Panc1 (cell line): ENCODE data around the gene TP53I11. TPM values are rescaled to one million over a fixed set of nuclear protein-coding genes. Genes with fewer than 3 reads are reported as not detected.

Experiments used
- ATAC-seq: fragments of 200-7000 bp; cut with Tn5 transposase; 2 replicates; pipeline ENCODE4 v1.9.1; 2020; ENCODE audit warnings: mild to moderate bottlenecking, moderate library complexity
- BruUV-seq: library from RNA; stranded (reverse); fragments of 400-500 nt; replicated peaks from 2 replicates; lab custom pipeline; 2021; lab: Mats Ljungman, UMichigan
- CTCF ChIA-PET: fragments of 300-600 bp; sonication (Branson Sonifier 250); formaldehyde crosslinking; loops from one replicate; lab custom pipeline; 2022; ENCODE audit warnings: antibody characterized with exemption; lab: Charles Lee
- POLR2A ChIA-PET: fragments of 300-600 bp; sonication (Branson Sonifier 250); formaldehyde crosslinking; loops from one replicate; lab custom pipeline; 2022; ENCODE audit warnings: antibody characterized with exemption; lab: Charles Lee
- DNase-seq: peaks from one replicate; pipeline ENCODE4 v3.0.0-alpha.2; 2010; ENCODE audit warnings: low read depth, low spot score
- H3K27ac ChIP-seq: 2 replicates; pipeline ENCODE4 v1.5.1; 2011; ENCODE audit warnings: mild to moderate bottlenecking, low read length, inconsistent platforms
- H3K27me3 ChIP-seq: fragments of 200-500 bp; sonication (Bioruptor generic); 2 replicates; pipeline ENCODE4 v1.6.0; 2014; ENCODE audit warnings: low read length, inconsistent platforms; ENCODE audit not compliant: control insufficient read depth, insufficient read depth
- H3K36me3 ChIP-seq: fragments of 200-500 bp; sonication (Bioruptor generic); 2 replicates; pipeline ENCODE4 v1.5.1; 2014; ENCODE audit warnings: inconsistent platforms, mild to moderate bottlenecking, low read length, moderate library complexity; ENCODE audit not compliant: control insufficient read depth, insufficient read depth
- H3K4me1 ChIP-seq: 2 replicates; pipeline ENCODE4 v1.5.1; 2011; ENCODE audit warnings: inconsistent platforms, mild to moderate bottlenecking, low read length, moderate library complexity; ENCODE audit not compliant: control insufficient read depth, insufficient read depth
- H3K4me3 ChIP-seq, 2 experiments: 2 replicates each; pipeline ENCODE4 v1.5.1; 2011 to 2012; ENCODE audit warnings: low read depth in 2 of 2, low read length in 2 of 2, mild to moderate bottlenecking in 2 of 2, inconsistent platforms in 1 of 2, moderate library complexity in 1 of 2
- H3K9me3 ChIP-seq: fragments of 200-500 bp; sonication (Bioruptor generic); 2 replicates; pipeline ENCODE4 v1.5.1; 2014; ENCODE audit warnings: low read depth, mild to moderate bottlenecking, inconsistent platforms, low read length, moderate library complexity; ENCODE audit not compliant: control insufficient read depth, insufficient read depth
- CTCF ChIP-seq: fragments of 450-650 bp; IDR thresholded peaks from 2 replicates; pipeline ENCODE4 v1.5.1; 2017; ENCODE audit warnings: mild to moderate bottlenecking
- POLR2AphosphoS5 ChIP-seq: IDR thresholded peaks from 2 replicates; pipeline ENCODE4 v1.6.1; 2012; ENCODE audit warnings: mild to moderate bottlenecking, low read depth, low read length, moderate library complexity
- SIN3A ChIP-seq: IDR thresholded peaks from 2 replicates; pipeline ENCODE4 v1.6.1; 2012; ENCODE audit warnings: low read depth, mild to moderate bottlenecking, low read length, moderate library complexity, borderline replicate concordance; ENCODE audit not compliant: insufficient read depth
- TCF7L2 ChIP-seq: IDR thresholded peaks from 2 replicates; pipeline ENCODE4 v1.6.1; 2011; ENCODE audit warnings: mild to moderate bottlenecking, low read depth, low read length, inconsistent platforms
- in situ Hi-C: cut with HindIII; loops from 2 replicates; pipeline ENCODE4 v1.10.0; 2016; ENCODE audit warnings: low sequenced_read_pairs, low pct_unique_long_range_greater_than_20kb
- intact Hi-C: fragments of 100-400 bp; cut with micrococcal nuclease; formaldehyde crosslinking; loops from one replicate; pipeline ENCODE4 v1.10.0; 2022; ENCODE audit not compliant: unreplicated experiment
- total RNA-seq: library from RNA; stranded (reverse); gene quantifications from one replicate; pipeline ENCODE4 v1.2.1, GENCODE V29; 2021; ENCODE audit not compliant: unreplicated experiment
- TF ChIP-seq, protein P1 (sequence below), 2 experiments: IDR thresholded peaks; 2 replicates each; pipeline ENCODE4 v1.6.1; 2011 to 2012; ENCODE audit warnings: low read depth in 2 of 2, control low read depth in 1 of 2, low read length in 1 of 2, mild to moderate bottlenecking in 1 of 2, moderate library complexity in 1 of 2; ENCODE audit not compliant: insufficient read depth in 1 of 2

The TP53I11 gene
- total RNA-seq, 1 experiment from 2014 or later = 132 TPM

DNA sequence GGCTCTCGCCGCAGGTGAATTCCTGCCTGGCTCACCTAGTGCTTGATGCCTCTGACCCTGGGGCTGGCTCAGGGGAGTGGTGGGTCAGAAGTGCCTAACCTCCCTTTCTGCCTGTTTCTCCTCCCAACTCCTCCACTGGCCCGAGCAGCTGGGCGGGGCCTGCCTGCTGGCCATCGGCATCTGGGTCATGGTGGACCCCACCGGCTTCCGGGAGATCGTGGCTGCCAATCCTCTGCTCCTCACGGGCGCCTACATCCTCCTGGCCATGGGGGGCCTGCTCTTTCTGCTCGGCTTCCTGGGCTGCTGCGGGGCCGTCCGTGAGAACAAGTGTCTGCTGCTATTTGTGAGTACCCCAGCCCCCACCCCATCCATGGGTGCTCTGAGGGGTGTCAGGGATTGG, 41.1 kb downstream of the TP53I11 start:
- TF ChIP-seq, protein P1, sequence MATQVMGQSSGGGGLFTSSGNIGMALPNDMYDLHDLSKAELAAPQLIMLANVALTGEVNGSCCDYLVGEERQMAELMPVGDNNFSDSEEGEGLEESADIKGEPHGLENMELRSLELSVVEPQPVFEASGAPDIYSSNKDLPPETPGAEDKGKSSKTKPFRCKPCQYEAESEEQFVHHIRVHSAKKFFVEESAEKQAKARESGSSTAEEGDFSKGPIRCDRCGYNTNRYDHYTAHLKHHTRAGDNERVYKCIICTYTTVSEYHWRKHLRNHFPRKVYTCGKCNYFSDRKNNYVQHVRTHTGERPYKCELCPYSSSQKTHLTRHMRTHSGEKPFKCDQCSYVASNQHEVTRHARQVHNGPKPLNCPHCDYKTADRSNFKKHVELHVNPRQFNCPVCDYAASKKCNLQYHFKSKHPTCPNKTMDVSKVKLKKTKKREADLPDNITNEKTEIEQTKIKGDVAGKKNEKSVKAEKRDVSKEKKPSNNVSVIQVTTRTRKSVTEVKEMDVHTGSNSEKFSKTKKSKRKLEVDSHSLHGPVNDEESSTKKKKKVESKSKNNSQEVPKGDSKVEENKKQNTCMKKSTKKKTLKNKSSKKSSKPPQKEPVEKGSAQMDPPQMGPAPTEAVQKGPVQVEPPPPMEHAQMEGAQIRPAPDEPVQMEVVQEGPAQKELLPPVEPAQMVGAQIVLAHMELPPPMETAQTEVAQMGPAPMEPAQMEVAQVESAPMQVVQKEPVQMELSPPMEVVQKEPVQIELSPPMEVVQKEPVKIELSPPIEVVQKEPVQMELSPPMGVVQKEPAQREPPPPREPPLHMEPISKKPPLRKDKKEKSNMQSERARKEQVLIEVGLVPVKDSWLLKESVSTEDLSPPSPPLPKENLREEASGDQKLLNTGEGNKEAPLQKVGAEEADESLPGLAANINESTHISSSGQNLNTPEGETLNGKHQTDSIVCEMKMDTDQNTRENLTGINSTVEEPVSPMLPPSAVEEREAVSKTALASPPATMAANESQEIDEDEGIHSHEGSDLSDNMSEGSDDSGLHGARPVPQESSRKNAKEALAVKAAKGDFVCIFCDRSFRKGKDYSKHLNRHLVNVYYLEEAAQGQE (IDR thresholded peaks at IDR 0.05; ENCODE audit: insufficient read depth in 1 of 2, low read depth in 2 of 2, low read length in 1 of 2) = no peak
- no peak for TF ChIP-seq CTCF
- intact Hi-C loops = loop anchor here (10.0 kb wide), 1 partner anchor 345 kb away; the partner anchor contains the start of gene CD82
- no peak overlapping the region for H3K4me3 ChIP-seq
- ChIA-PET CTCF (no interaction called here), POLR2A (no interaction called here)
- no peaks in the 10 kb centered on the region for H3K27me3 ChIP-seq
- DNase-seq (no peak), ATAC-seq (no peak)
- H3K27ac ChIP-seq = no peak overlapping the region
- no peaks in the 10 kb centered on the region for H3K9me3 ChIP-seq
- no TSS peak for BruUV-seq
- in situ Hi-C loops = no loop called here
- H3K36me3 ChIP-seq = no peaks in the 10 kb centered on the region
- H3K4me1 ChIP-seq = peaks cover 3% of the 10 kb centered on the region; the same call in 1 of the 2 replicates

DNA sequence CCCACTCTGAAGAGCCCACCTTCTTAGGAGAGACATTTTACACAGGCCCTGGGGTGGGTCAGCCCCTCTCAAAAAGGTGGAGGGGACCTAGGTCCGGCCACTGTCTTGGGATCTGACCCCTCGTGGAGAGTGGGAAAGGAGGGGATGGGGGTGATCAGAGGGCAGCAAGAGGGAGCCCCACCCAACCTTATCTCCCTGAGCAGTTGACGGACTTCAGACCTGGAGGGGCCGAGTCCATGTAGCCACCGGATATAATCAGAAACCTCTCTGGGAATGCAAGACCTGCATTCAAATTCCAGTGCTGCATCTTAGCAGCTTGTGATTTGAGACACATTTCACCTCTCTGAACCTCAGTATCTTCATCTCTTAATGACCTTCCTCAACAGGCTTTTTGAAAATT, 44.0 kb downstream of the TP53I11 start:
- intact Hi-C loops (loop anchor here (10.0 kb wide), 1 partner anchor 342 kb away; the partner anchor contains the start of gene CD82), in situ Hi-C loops (no loop called here)
- Histone ChIP-seq H3K4me1 (peaks cover 3% of the 10 kb centered on the region; the same call in 1 of the 2 replicates), H3K4me3 (no peak overlapping the region), H3K27ac (no peak overlapping the region), H3K27me3 (no peaks in the 10 kb centered on the region), H3K9me3 (no peaks in the 10 kb centered on the region), H3K36me3 (no peaks in the 10 kb centered on the region)
- no peak for DNase-seq
- no TSS peak for BruUV-seq
- CTCF ChIA-PET = interaction anchor here (0.8 kb wide), 1 partner anchor 194 kb away, joined by 4 read pairs; no protein-coding TSS in a partner anchor
- ATAC-seq = no peak
- POLR2A ChIA-PET = no interaction called here
- no peak for TF ChIP-seq TCF7L2
- no peak for TF ChIP-seq POLR2AphosphoS5
- TF ChIP-seq SIN3A = no peak
- TF ChIP-seq, protein P1 (IDR thresholded peaks at IDR 0.05; ENCODE audit: insufficient read depth in 1 of 2, low read depth in 2 of 2, low read length in 1 of 2) = no peak
- TF ChIP-seq CTCF = no peak
